ENCODE results near the gene SEC63. TPM values are rescaled to one million over a fixed set of nuclear protein-coding genes. Genes with fewer than 3 reads are reported as not detected.
"Not testable (repeated sequence)": the region's sequence is repeated elsewhere in the genome, so short reads cannot be mapped to it uniquely, and the experiment has no call there.

SEC63 gene
- total RNA-seq, 1 donor: 40.3 TPM

DNA sequence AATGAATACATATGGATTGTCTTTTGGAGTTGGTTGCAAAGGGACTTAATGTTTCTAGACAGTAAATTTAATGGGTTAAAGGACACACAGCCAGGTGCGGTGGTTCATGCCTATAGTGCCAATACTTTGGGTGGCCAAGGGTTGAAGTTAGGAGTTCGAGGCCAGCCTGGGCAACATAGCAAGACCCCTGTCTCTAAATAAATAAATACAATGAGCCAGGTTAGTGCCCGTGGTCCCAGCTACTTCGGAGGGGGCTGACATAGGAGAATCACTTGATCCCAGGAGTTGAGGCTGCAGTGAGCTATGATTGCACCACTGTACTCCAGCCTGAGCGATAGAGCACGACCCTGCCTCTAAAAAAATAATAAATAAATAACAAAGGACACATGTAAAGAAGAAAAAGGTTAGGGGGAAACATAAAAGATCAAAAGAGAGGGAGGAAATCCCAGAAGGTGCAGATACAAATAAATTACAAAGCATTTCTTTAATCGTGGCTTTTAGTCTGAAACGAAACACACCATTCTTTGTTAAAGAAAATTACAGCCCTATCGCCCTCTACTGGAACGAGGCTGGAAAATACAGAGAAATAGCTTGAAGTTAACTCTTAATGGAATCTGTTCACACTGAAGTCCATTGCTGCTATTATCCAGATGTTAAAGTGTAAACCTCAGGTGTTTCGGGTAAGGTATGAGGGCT is 91.3 kb downstream of the SEC63 start:
- H3K9me3 ChIP-seq (ENCODE audit: low read depth, low read length): no peaks in the 10 kb centered on the region
- no peaks in the 10 kb centered on the region for H3K27me3 ChIP-seq (ENCODE audit: insufficient read depth, low read length)
- no peak overlapping the region for H3K4me3 ChIP-seq (ENCODE audit: low read length)
- H3K4me1 ChIP-seq (ENCODE audit: insufficient read depth, low read length): peaks cover 7% of the 10 kb centered on the region

DNA sequence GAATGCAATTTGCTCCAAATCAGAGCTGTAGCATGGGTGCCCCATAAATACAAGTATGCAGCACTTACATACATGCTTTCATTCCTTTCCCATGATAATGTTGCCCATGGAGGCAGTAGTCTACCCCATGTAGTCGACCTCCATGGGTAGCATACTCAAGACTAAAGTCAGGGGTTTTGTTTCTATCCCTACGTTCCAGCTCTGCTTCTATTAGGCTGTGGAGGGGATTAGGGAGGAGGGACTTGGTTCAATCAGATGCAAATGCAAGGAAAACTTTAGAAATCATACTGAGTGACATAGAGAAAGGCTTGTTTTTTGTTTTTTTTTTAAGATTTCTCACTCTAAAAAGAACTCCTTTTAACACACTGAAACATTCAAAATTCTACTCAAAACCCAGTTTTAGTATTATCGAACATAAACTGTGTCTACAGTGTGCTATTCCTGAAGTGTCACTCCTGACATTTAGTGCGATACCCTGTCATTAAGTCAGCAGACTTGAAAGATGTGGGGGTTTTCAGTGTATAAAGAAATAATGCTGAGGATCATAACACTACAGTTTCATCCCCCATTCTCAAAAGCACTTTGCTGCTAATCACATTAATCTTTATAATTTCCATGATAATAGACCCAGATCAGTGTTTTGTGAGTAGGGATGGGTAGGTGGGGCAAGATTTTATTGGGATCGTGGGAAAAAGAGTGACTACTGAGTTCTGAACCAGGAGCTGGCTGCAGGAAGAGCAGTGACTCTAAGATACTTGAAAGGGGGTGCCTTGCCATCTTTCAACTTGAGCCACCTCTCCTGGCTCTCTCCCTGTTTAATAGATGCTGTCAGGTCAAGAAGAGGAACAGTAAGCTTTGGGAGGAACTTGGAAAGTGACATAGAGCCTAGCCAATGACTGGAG is 93.5 kb downstream of the SEC63 start:
- H3K27me3 ChIP-seq (ENCODE audit: insufficient read depth, low read length): no peaks in the 10 kb centered on the region
- peaks cover 5% of the 10 kb centered on the region for H3K4me1 ChIP-seq (ENCODE audit: insufficient read depth, low read length)
- no peak overlapping the region for H3K4me3 ChIP-seq (ENCODE audit: low read length)
- no peaks in the 10 kb centered on the region for H3K9me3 ChIP-seq (ENCODE audit: low read depth, low read length)

- H3K27me3 ChIP-seq (ENCODE audit: insufficient read depth, low read length): no peaks in the 10 kb centered on the region
- H3K9me3 ChIP-seq (ENCODE audit: low read depth, low read length): no peaks in the 10 kb centered on the region
- peaks cover 4% of the 10 kb centered on the region for H3K4me1 ChIP-seq (ENCODE audit: insufficient read depth, low read length)
- H3K4me3 ChIP-seq (ENCODE audit: low read length): no peak overlapping the region
These were observed 95.6 kb downstream of the SEC63 start for GRCh38 chr6:107862383-107862782.

GRCh38 chr6:107860963-107861362 is 97.0 kb downstream of the SEC63 start:
- H3K9me3 ChIP-seq (ENCODE audit: low read depth, low read length); H3K4me1 ChIP-seq (ENCODE audit: insufficient read depth, low read length); H3K27me3 ChIP-seq (ENCODE audit: insufficient read depth, low read length); H3K4me3 ChIP-seq (ENCODE audit: low read length): not testable (repeated sequence)

- not testable (repeated sequence) for H3K4me3 ChIP-seq (ENCODE audit: low read length); H3K27me3 ChIP-seq (ENCODE audit: insufficient read depth, low read length); H3K9me3 ChIP-seq (ENCODE audit: low read depth, low read length); H3K4me1 ChIP-seq (ENCODE audit: insufficient read depth, low read length)
These were observed 97.9 kb downstream of the SEC63 start for GRCh38 chr6:107860144-107860543.

DNA sequence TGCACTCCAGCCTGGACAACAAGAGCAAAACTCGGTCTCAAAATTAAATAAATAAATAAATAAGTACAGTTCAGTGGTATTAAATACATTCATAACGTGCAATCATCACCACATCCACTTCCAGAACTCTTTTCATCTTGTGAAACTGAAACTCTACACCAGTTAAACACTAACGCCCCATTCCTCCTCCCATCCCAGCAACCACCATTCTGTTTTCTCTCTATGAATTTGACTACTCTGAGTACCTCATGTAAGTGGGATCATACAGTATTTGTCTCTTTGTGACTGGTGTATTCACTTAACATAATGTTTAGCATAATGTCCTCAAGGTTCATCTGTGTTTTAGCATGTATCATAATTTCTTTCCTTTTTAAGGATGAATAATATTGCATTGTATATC is 104.8 kb downstream of the SEC63 start:
- no peak overlapping the region for H3K4me3 ChIP-seq (ENCODE audit: low read length)
- peaks cover 6% of the 10 kb centered on the region for H3K4me1 ChIP-seq (ENCODE audit: insufficient read depth, low read length)

DNA sequence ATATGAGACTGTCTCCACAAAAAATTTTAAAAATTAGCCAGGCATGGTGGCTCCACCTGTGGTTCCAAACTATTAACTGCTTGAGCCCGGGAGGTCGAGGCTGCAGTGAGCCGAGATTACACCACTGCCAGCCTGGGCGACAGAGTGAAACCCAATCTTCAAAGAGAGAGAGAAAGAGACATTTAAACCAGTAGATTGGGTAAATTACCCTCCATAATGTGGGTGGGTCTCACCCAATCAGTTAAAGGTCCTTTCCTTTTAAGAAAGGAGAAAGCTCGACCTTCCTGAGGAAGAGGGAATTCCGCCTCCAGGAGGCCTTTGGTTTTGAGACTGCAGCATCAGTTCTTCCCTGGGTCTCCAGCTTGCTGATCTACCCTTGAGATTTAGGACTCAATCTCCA is 108.7 kb downstream of the SEC63 start:
- H3K9me3 ChIP-seq (ENCODE audit: low read depth, low read length): no peaks in the 10 kb centered on the region
- no peaks in the 10 kb centered on the region for H3K27me3 ChIP-seq (ENCODE audit: insufficient read depth, low read length)
- no peak overlapping the region for H3K4me3 ChIP-seq (ENCODE audit: low read length)
- H3K4me1 ChIP-seq (ENCODE audit: insufficient read depth, low read length): peaks cover 12% of the 10 kb centered on the region

More for the DNA sequence above, 104.8 kb downstream of the SEC63 start:
- H3K27me3 ChIP-seq (ENCODE audit: insufficient read depth, low read length): no peaks in the 10 kb centered on the region
- H3K9me3 ChIP-seq (ENCODE audit: low read depth, low read length): no peaks in the 10 kb centered on the region

GRCh38 chr6:107847844-107848802 is 109.9 kb downstream of the SEC63 start:
- H3K27me3 ChIP-seq (ENCODE audit: insufficient read depth, low read length): no peaks in the 10 kb centered on the region
- no peaks in the 10 kb centered on the region for H3K9me3 ChIP-seq (ENCODE audit: low read depth, low read length)
- peaks cover 12% of the 10 kb centered on the region for H3K4me1 ChIP-seq (ENCODE audit: insufficient read depth, low read length)
- peak overlapping the region; percentile 34 for H3K4me3 ChIP-seq (ENCODE audit: low read length)

DNA sequence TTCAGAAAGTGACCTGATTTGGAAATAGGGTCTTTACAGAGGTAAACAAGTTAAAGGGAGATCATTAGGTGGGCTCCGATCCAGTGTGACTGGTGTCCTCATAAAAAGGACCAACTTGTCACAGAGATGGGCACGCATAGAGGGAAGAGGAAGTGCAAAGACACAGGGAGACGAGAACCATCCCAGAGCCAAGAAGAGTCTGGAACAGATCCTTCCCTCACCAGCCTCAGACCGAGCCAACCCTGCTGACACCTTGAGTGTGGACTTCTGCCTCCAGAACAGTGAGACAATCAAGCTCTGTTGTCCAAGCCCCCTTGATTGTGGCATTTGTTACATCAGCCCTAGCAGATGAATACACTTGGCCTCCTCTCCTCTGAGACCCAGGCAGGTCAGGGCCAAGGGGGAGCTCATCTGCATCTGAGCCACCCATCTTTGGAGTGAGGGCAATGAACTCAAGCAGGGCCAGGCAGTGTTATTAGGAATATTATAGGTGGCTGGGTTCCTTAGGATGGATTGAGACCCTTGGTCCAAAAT is 111.7 kb downstream of the SEC63 start:
- H3K4me1 ChIP-seq (ENCODE audit: insufficient read depth, low read length): peaks cover 12% of the 10 kb centered on the region
- no peaks in the 10 kb centered on the region for H3K9me3 ChIP-seq (ENCODE audit: low read depth, low read length)
- no peak overlapping the region for H3K4me3 ChIP-seq (ENCODE audit: low read length)
- H3K27me3 ChIP-seq (ENCODE audit: insufficient read depth, low read length): no peaks in the 10 kb centered on the region

DNA sequence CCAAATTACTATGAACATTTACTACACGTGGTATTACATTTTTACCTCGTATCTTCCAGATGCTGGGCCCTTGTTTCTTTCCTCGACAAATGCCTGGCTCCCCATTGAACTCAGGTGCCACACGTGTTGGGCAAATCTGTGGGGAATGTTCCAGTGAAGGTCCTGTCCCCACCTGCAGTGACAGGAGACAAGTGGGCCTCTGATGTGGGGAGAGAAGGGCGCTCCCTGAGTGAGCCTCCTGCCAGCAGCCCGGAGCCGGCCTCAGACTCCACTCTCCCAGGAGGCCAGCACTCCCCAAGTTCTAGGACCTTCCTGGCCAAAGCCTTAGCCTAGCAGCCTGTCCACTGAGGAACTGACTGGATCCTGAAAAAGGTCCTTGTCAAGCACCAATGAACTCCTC is 112.2 kb downstream of the SEC63 start:
- H3K9me3 ChIP-seq (ENCODE audit: low read depth, low read length): no peaks in the 10 kb centered on the region
- H3K4me1 ChIP-seq (ENCODE audit: insufficient read depth, low read length): peaks cover 12% of the 10 kb centered on the region
- H3K4me3 ChIP-seq (ENCODE audit: low read length): no peak overlapping the region
- H3K27me3 ChIP-seq (ENCODE audit: insufficient read depth, low read length): no peaks in the 10 kb centered on the region

DNA sequence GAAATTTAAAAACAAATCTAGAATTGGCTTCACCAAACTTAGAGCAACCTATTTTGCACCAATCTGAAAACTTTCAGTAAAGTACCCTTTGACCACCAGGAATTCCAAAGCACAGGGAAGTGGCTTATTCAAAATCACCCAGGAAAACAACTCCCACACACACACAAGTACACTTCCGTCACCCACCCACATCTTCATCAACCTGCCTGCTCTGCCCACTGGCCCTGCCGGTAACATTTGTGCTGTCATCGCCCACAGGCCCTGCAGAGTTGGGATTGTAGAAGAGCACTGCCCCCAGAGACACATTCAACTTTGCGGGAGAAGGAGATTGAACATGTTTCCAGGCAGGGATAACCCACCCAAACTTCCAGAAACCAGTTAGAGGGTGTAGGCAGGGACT is 114.6 kb downstream of the SEC63 start:
- Histone ChIP-seq H3K4me3 (ENCODE audit: low read length) (no peak overlapping the region), H3K9me3 (ENCODE audit: low read depth, low read length) (no peaks in the 10 kb centered on the region), H3K27me3 (ENCODE audit: insufficient read depth, low read length) (no peaks in the 10 kb centered on the region), H3K4me1 (ENCODE audit: insufficient read depth, low read length) (peaks cover 8% of the 10 kb centered on the region)

- H3K4me3 ChIP-seq (ENCODE audit: low read length): no peak overlapping the region
- H3K27me3 ChIP-seq (ENCODE audit: insufficient read depth, low read length): no peaks in the 10 kb centered on the region
- no peaks in the 10 kb centered on the region for H3K9me3 ChIP-seq (ENCODE audit: low read depth, low read length)
- H3K4me1 ChIP-seq (ENCODE audit: insufficient read depth, low read length): no peaks in the 10 kb centered on the region
These were observed 116.7 kb downstream of the SEC63 start for GRCh38 chr6:107841275-107841670.

DNA sequence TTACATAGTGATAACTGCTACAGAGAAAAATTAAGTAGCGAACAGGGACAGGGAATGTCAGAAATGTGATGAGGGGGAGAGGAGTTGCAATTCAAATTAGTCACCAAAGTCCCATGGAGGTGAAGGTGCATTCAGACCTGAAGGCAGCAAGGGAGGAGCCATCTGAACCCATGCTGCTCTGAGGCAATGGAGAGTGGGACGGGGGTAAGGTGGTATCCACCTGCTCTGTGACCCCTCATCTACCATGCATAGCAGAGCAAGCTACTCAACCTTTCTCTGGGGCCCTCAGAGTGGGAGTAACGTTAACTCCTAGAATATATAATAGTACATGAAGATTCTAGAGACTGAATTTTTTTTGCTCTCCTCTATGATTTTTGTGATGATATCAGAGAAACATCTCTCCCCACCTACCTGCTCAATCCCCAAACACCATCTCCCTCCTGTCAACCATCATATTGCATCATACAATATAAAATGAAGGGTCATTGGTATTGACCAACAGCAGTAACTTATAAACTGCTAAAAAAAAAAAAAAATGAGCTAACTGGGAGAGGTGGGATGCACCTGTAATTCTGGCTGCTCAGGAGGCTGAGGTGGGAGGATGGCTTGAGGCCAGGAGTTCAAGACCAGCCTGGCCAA is 117.3 kb downstream of the SEC63 start:
- H3K9me3 ChIP-seq (ENCODE audit: low read depth, low read length): no peaks in the 10 kb centered on the region
- H3K4me1 ChIP-seq (ENCODE audit: insufficient read depth, low read length): no peaks in the 10 kb centered on the region
- H3K4me3 ChIP-seq (ENCODE audit: low read length): no peak overlapping the region
- H3K27me3 ChIP-seq (ENCODE audit: insufficient read depth, low read length): no peaks in the 10 kb centered on the region

- Histone ChIP-seq H3K4me3 (ENCODE audit: low read length) (no peak overlapping the region), H3K9me3 (ENCODE audit: low read depth, low read length) (no peaks in the 10 kb centered on the region), H3K27me3 (ENCODE audit: insufficient read depth, low read length) (no peaks in the 10 kb centered on the region), H3K4me1 (ENCODE audit: insufficient read depth, low read length) (peaks cover 14% of the 10 kb centered on the region)
These were observed 124.9 kb downstream of the SEC63 start for GRCh38 chr6:107833136-107833535.

Data from mononuclear cell (primary cell).